K562 (cell line): ENCODE measurements around the gene TBC1D25. TPM values are rescaled to one million over a fixed set of nuclear protein-coding genes. Genes with fewer than 3 reads are reported as not detected.

Experiments used
- ATAC-seq: fragments of 200-7000 bp; cut with Tn5 transposase; 3 replicates; pipeline ENCODE4 v1.9.1; 2020; ENCODE audit warnings: moderate library complexity
- BruUV-seq: library from RNA; stranded (reverse); fragments of 400-500 nt; replicated peaks from 2 replicates; lab custom pipeline; 2021; lab: Mats Ljungman, UMichigan
- CTCF ChIA-PET: fragments of 300-600 bp; formaldehyde crosslinking; extraction: SDS; loops from one replicate; lab custom pipeline; 2021; ENCODE audit warnings: low intra/inter-chr PET ratio; lab: Yijun Ruan, JAX
- POLR2A ChIA-PET: fragments of 300-600, 350-650 bp; sonication (Branson Sonifier 250); formaldehyde crosslinking; extraction: SDS; loops from one replicate; lab custom pipeline; 2021; ENCODE audit warnings: antibody characterized with exemption, inconsistent platforms; lab: Yijun Ruan, JAX
- DNase-seq, 4 experiments: peaks; one replicate each; pipeline versions ENCODE4 v3.0.0 to v3.0.0-alpha.2; 2011 to 2018; ENCODE audit warnings: low spot score in 3 of 4, mixed read lengths in 3 of 4; ENCODE audit errors: extremely low read depth in 1 of 4
- FAIRE-seq: peaks from 2 replicates; lab custom pipeline; 2011; peaks lifted over from hg19 to GRCh38; lab: Jason Lieb, UNC
- H2AFZ ChIP-seq: 2 replicates; pipeline ENCODE4 v1.6.0; 2011; ENCODE audit warnings: low read depth, low read length, control low read depth, inconsistent platforms
- H3K27ac ChIP-seq: fragments of 200-600 bp; 3 replicates; pipeline ENCODE4 v1.8.0; 2011; ENCODE audit warnings: low read depth, mild to moderate bottlenecking, control low read depth, inconsistent platforms, low read length, moderate library complexity, mixed read lengths; ENCODE audit errors: extremely low read depth
- H3K27me3 ChIP-seq, 2 experiments: fragments of 300-600 bp in 1 of 2; 2 replicates in 1 of 2; 3 replicates in 1 of 2; pipeline versions ENCODE4 v1.6.0 to v1.8.0; 2011; ENCODE audit warnings: inconsistent platforms in 2 of 2, low read length in 2 of 2, mild to moderate bottlenecking in 1 of 2, mixed read lengths in 1 of 2, moderate library complexity in 1 of 2; ENCODE audit not compliant: control insufficient read depth in 2 of 2, insufficient read depth in 2 of 2
- H3K36me3 ChIP-seq: fragments of 300-600 bp; 3 replicates; pipeline ENCODE4 v1.8.0; 2011; ENCODE audit warnings: mild to moderate bottlenecking, low read length, inconsistent platforms; ENCODE audit not compliant: control insufficient read depth, insufficient read depth
- H3K4me1 ChIP-seq, 2 experiments: fragments of 200-600 bp in 1 of 2; replicated peaks in 1 of 2; 2 replicates in 1 of 2; 3 replicates in 1 of 2; pipeline versions ENCODE4 v1.5.1 to v1.8.0; 2011; ENCODE audit warnings: inconsistent platforms in 2 of 2, low read length in 2 of 2, mild to moderate bottlenecking in 1 of 2, mixed read lengths in 1 of 2, moderate library complexity in 1 of 2; ENCODE audit not compliant: control insufficient read depth in 2 of 2, insufficient read depth in 2 of 2
- H3K4me2 ChIP-seq: 2 replicates; pipeline ENCODE4 v1.6.1; 2011; ENCODE audit warnings: low read length, control low read depth, inconsistent platforms, mixed read lengths; ENCODE audit not compliant: insufficient read depth
- H3K4me3 ChIP-seq: fragments of 200-600 bp; sonication (generic), shearing (Covaris generic); 2 replicates; pipeline ENCODE4 v1.5.1; 2016; ENCODE audit warnings: control low read depth, inconsistent platforms
- H3K79me2 ChIP-seq: fragments of 200-600 bp; 3 replicates; pipeline ENCODE4 v1.8.0; 2011; ENCODE audit warnings: low read length, inconsistent platforms; ENCODE audit not compliant: control insufficient read depth, insufficient read depth
- H3K9ac ChIP-seq, 2 experiments: 2 replicates each; pipeline versions ENCODE4 v1.6.0 to v1.6.1; 2011; ENCODE audit warnings: low read depth in 2 of 2, low read length in 2 of 2, control low read depth in 1 of 2, inconsistent platforms in 1 of 2, mild to moderate bottlenecking in 1 of 2, mixed read lengths in 1 of 2; ENCODE audit not compliant: insufficient read depth in 1 of 2
- H3K9me1 ChIP-seq: one replicate; pipeline ENCODE4 v1.6.0; 2011; ENCODE audit warnings: inconsistent platforms, mild to moderate bottlenecking, low read length, moderate library complexity; ENCODE audit not compliant: control insufficient read depth, insufficient read depth
- H3K9me3 ChIP-seq: replicated peaks from 2 replicates; pipeline ENCODE4 v1.5.1; 2011; ENCODE audit warnings: low read depth, low read length, inconsistent platforms; ENCODE audit not compliant: control insufficient read depth, insufficient read depth
- H4K20me1 ChIP-seq: replicated peaks from 2 replicates; pipeline ENCODE4 v1.6.1; 2011; ENCODE audit warnings: low read length, inconsistent platforms, mixed read lengths; ENCODE audit not compliant: control insufficient read depth, insufficient read depth
- BCOR ChIP-seq: fragments of 450-650 bp; IDR thresholded peaks from 2 replicates; pipeline ENCODE4 v1.6.1; 2016
- CBX2 ChIP-seq: fragments of 200-600 bp; sonication (generic); IDR thresholded peaks from one replicate; pipeline ENCODE4 v1.6.1; 2012; ENCODE audit warnings: mild to moderate bottlenecking, low read length, inconsistent platforms; ENCODE audit not compliant: insufficient read depth, poor library complexity, severe bottlenecking
- CREM ChIP-seq: IDR thresholded peaks from 2 replicates; pipeline ENCODE4 v1.6.1; 2014; ENCODE audit warnings: antibody characterized with exemption, low read depth
- CSDE1 ChIP-seq, 2 experiments: fragments of 450-650 bp; IDR thresholded peaks; 2 replicates each; pipeline ENCODE4 v1.6.1; 2016; ENCODE audit warnings: mild to moderate bottlenecking in 1 of 2
- MYBL2 ChIP-seq, 2 experiments: fragments of 450-650 bp in 1 of 2; sonication (generic) in 1 of 2; formaldehyde crosslinking in 1 of 2; IDR thresholded peaks; 2 replicates each; pipeline versions ENCODE4 v1.6.1 to v1.8.1; 2017 to 2022; ENCODE audit warnings: borderline replicate concordance in 1 of 2, inconsistent platforms in 1 of 2, low read depth in 1 of 2, mild to moderate bottlenecking in 1 of 2, missing genetic modification reagents in 1 of 2, moderate library complexity in 1 of 2
- MYC ChIP-seq, 2 experiments: fragments of 250-450 bp in 1 of 2; sonication (Bioruptor Pico) in 1 of 2; IDR thresholded peaks; 2 replicates each; pipeline versions ENCODE4 v1.5.1 to v1.6.1; 2012 to 2021; ENCODE audit warnings: low read depth in 2 of 2, borderline replicate concordance in 1 of 2, improper control_type of control experiment in 1 of 2, low read length in 1 of 2, mild to moderate bottlenecking in 1 of 2, moderate library complexity in 1 of 2
- THRB ChIP-seq: fragments of 450-650 bp; formaldehyde crosslinking; conservative IDR thresholded peaks from 2 replicates; pipeline ENCODE4 v1.4.0; 2022; ENCODE audit warnings: mild to moderate bottlenecking, missing genetic modification characterization
- ZMIZ1 ChIP-seq, 2 experiments: fragments of 150-350 bp in 1 of 2; IDR thresholded peaks; 2 replicates each; pipeline ENCODE4 v1.6.1; 2012 to 2016; ENCODE audit warnings: low read depth in 2 of 2, low read length in 2 of 2, mild to moderate bottlenecking in 1 of 2, moderate library complexity in 1 of 2
- WGBS: fragments of 100-300 bp; shearing (Covaris generic); methylation state at CpG from one replicate; pipeline ENCODE4 v1.1.6; 2016; ENCODE audit warnings: low coverage, mixed read lengths; ENCODE audit not compliant: insufficient coverage; ENCODE audit errors: missing lambda C conversion rate; 5-methylcytosine and 5-hydroxymethylcytosine counted together
- in situ Hi-C: fragments of 300-500 bp; cut with MboI; formaldehyde crosslinking; loops from 4 replicates; pipeline ENCODE4 v1.15.0; 2018; ENCODE audit warnings: inconsistent platforms, mixed read lengths
- intact Hi-C: fragments of 100-400 bp; cut with micrococcal nuclease; formaldehyde crosslinking; loops from 2 replicates; pipeline ENCODE4 v1.14.2; 2022
- polyA plus RNA-seq, 8 experiments: library from polyadenylated mRNA; depleted of rRNA in 4 of 8; stranded (reverse) in 5 of 8; unstranded in 3 of 8; fragments of >200 nt; fragmentation: Nextera tagmentation in 2 of 8; fragmentation: Illumina TruSeq in 1 of 8; extraction: Ambion mirVana in 2 of 8; extraction: Trizol in 1 of 8; gene quantifications; 2 replicates each; pipeline versions ENCODE4 v1.2.1 to v1.2.3, GENCODE V29; 2011 to 2014; ENCODE audit warnings: inconsistent platforms in 1 of 8, missing spikeins in 1 of 8
- total RNA-seq, 7 experiments: library from RNA; depleted of rRNA in 6 of 7; stranded (reverse); fragments of >200 nt in 6 of 7; fragmentation: Illumina TruSeq in 2 of 7; extraction: Trizol in 2 of 7; gene quantifications; 2 replicates each; pipeline versions ENCODE4 v1.2.1 to v1.2.3, GENCODE V29; 2011 to 2021; ENCODE audit warnings: low replicate concordance in 1 of 7

Gene TBC1D25
- total and polyA plus RNA-seq, 9 of the 15 experiments (the other 6 are each of a cell fraction or from before 2014, with no cell fraction given), result 0.62 to 10.6 (median 3.9) TPM

- no peak overlapping the region for H3K4me2 ChIP-seq
- peaks cover 7% of the 10 kb centered on the region for H3K79me2 ChIP-seq
- TF ChIP-seq CREM, result no peak
- no peak for TF ChIP-seq CBX2
- TF ChIP-seq MYC (IDR thresholded peaks at IDR 0.05; ENCODE audit: low read depth, low read length), result no peak
- TF ChIP-seq MYC (CRISPR knock-in tag; IDR thresholded peaks at IDR 0.05; ENCODE audit: borderline replicate concordance, low read depth), result no peak
- TF ChIP-seq ZMIZ1 (IDR thresholded peaks at IDR 0.05; ENCODE audit: low read depth in 2 of 2, low read length in 2 of 2), result no peak
- TF ChIP-seq MYBL2 (IDR thresholded peaks at IDR 0.05; ENCODE audit: low read depth), result no peak
- TF ChIP-seq MYBL2 (CRISPR knock-in tag; IDR thresholded peaks at IDR 0.05; ENCODE audit: borderline replicate concordance), result no peak
- no peak for TF ChIP-seq BCOR
- no peak for TF ChIP-seq THRB (CRISPR knock-in tag)
- no peak for TF ChIP-seq CSDE1 (IDR thresholded peaks at IDR 0.05)
- in situ Hi-C loops, result no loop called here
- H3K9me1 ChIP-seq, result no peaks in the 10 kb centered on the region
- H3K4me1 ChIP-seq, result peaks cover 0 to 3% of the 10 kb centered on the region in 2 experiments; a peak in 3 of 5 replicates
- FAIRE-seq, result no peak
- H4K20me1 ChIP-seq, result peaks cover under 1% of the 10 kb centered on the region; the same call in 1 of the 2 replicates
- DNase-seq, result no peak
- H3K9me3 ChIP-seq, result no peaks in the 10 kb centered on the region
- no peak overlapping the region; the same call in 2 of the 3 replicates for H3K27ac ChIP-seq
- no peak for ATAC-seq
- H3K9ac ChIP-seq, result no peak overlapping the region
- BruUV-seq, result no TSS peak
- CTCF ChIA-PET, result no interaction called here
- WGBS, result 33% methylated on average over 1 of the region's 1 CpG
- intact Hi-C loops, result loop anchor here (10.0 kb wide), 1 partner anchor 45 kb away; the partner anchor contains the start of gene EBP
- H3K4me3 ChIP-seq, result no peak overlapping the region
- H3K36me3 ChIP-seq, result peaks cover 1% of the 10 kb centered on the region; the same call in 2 of the 3 replicates
- H2AFZ ChIP-seq, result no peak overlapping the region
- no peaks in the 10 kb centered on the region for H3K27me3 ChIP-seq
- POLR2A ChIA-PET, result no interaction called here
Observed at GRCh38 chrX:48569958-48570357, 30.4 kb downstream of the TBC1D25 start.
